ENCODE data around the gene KIF21B.

Gene KIF21B

GRCh38 chr1:200971955-200972711 is 51.4 kb downstream of the KIF21B start:
- no peak overlapping the region for H3K27ac ChIP-seq
- TF ChIP-seq CTCF (IDR thresholded peaks at IDR 0.05) (peak; percentile 94), ZFX (IDR thresholded peaks at IDR 0.05; ENCODE audit: borderline replicate concordance) (no peak)

DNA sequence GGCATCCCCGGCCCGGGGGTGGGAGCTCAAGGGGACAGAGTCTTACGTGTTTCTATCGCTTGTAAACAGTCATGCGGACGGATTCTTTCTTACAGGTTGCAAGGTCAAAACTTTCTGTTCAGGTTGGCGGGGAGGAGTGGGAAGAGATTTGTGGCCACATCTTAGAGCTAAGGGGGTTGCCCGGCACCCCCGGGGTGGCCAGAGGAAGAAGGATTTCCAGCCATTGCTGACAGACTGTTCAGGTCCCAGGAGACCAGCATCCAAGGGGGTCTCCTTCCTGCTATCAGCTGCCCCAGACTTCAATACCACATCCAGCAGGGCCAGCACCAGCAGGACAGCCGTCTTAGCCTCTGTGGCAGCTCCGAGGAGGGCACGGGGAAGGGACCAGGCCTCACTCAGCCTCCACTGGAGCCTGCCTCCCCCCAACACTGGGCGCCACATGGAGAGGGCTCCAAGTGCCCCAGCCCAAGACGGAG is 52.0 kb downstream of the KIF21B start:
- H3K27ac ChIP-seq: no peak overlapping the region
- TF ChIP-seq ZFX (IDR thresholded peaks at IDR 0.05; ENCODE audit: borderline replicate concordance): no peak
- no peak for TF ChIP-seq CTCF (IDR thresholded peaks at IDR 0.05)

DNA sequence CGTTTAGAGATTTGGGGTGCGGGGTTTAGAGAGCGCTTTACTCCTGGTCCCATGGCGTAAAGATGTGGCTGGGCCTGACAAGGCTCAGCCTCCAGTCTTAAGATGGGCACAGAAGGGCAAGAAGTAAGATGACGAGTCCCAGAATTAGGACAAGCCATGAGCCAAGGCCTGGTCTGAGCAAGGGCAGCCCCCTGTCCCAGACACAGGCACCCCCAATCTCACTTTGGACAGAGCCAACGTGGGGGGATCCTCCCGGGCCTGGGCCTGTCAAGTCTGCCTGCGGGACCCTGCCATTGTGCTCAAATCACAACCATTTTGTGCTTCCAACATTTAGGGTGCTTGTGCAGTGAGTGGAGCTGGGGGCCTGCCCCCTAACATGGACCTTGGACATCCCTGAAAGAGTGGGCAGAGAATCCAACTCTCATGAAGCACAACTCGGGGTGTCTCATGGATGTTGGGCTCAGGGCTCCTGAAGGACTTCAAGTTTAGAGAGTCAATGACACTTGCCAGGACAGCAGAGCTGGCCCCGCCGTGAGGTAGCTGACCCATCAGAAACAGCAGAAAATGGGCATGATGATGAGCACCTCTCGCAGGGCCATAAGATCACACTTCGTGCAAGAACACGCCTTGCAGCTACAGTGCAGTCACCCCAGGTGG is 52.6 kb downstream of the KIF21B start:
- TF ChIP-seq ZFX (IDR thresholded peaks at IDR 0.05; ENCODE audit: borderline replicate concordance) (no peak), CTCF (IDR thresholded peaks at IDR 0.05) (no peak)
- no peak overlapping the region for H3K27ac ChIP-seq

DNA sequence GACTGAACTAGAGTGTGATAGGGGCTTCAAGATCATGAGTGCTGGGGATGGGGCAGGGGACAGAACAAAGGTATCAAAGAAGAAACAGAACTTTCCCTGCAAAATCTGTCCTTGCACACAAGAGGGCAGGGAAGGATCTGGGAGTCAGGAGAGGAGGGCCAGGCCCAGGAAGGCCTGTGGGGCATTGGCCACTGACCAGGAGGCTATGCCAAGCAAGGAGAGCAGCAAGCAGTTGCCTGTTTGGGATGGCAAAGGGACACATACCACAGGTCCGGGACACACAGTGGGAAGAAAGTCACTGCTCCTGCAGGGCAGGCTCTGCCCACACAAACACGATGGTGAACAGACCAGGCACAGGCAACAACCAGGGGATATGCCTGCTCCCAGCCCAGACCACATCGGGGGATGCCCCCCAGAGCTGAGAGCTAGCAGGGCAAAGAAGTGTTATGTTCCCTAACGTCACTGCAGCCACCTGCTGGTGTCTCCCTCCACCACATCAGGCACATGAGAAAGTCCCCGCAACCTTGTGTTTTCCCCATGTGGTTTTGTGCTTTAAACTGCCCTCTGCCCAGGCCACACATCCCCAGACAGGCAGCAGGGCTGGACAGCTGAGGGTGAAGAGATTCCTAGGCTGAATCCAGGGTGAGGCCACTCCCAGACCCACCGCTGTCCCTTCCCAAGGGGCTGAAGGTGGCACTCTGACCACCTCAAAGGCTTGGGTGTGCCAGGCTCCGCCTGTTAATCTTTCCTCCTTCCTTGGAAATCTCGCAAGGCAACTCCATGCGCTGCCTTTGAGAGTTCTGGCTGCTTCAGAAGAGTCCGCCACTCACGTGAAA is 53.6 kb downstream of the KIF21B start:
- TF ChIP-seq ZFX (IDR thresholded peaks at IDR 0.05; ENCODE audit: borderline replicate concordance) (no peak), CTCF (IDR thresholded peaks at IDR 0.05) (no peak)
- no peak overlapping the region for H3K27ac ChIP-seq

DNA sequence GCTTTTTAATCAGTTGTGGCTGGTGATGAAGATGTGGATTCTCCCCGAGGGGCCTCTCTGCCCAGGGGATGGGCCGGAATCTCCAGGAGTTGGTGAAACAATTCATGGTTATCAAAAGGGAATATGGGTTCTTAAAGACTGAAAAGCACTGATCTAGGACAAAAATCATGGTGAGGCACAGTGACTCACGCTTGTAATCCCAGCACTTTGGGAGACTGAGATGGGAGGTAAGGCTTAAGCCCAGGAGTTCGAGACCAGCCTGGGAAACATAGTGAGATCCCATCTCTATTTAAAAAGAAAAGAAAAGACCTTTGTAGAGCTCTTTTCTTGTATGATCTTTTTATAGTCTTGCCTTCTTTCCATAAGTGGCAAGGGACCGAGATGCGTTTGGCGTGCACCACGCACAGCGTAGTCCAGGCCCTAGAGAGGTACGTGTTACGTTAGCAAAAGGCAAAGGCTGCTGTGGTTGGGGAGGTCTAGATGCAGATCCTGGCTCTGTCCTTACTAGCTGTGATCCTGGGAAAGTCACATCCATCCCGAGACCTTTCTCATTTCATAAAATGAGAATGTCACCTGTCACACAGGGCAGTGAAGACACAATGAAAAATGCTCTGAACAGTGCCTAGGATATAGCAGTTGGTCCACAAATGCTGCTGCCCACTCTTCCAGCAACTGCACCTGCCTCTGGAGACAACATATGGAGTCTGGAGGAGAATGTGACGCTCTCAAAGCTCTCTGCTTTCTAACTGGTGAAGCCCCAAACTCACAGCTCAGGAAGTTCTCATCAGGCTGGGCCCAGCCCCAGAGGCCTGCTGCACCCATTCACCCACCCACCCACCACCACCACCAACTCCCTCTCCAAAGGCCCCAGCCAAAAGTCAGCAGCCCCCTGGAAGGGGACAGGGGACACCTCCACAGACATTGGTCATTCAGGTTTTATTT is 54.8 kb downstream of the KIF21B start:
- H3K27ac ChIP-seq: no peak overlapping the region
- TF ChIP-seq ZFX (IDR thresholded peaks at IDR 0.05; ENCODE audit: borderline replicate concordance): no peak
- TF ChIP-seq CTCF (IDR thresholded peaks at IDR 0.05): no peak

- TF ChIP-seq ZFX (IDR thresholded peaks at IDR 0.05; ENCODE audit: borderline replicate concordance) (no peak), CTCF (IDR thresholded peaks at IDR 0.05) (no peak)
- no peak overlapping the region for H3K27ac ChIP-seq
Measured at GRCh38 chr1:200967693-200968468, 55.6 kb downstream of the KIF21B start.
